ENCODE results near the gene PPM1G.
"Not testable (repeated sequence)": the region's sequence is repeated elsewhere in the genome, so short reads cannot be mapped to it uniquely, and the experiment has no call there.

Gene PPM1G

GRCh38 chr2:27409321-27410073, at the start of gene PPM1G:
Gene PPM1G, minus strand, starts transcription at chr2:27409591. Its CDS starts 169 bp downstream, at chr2:27409422.
- peak; percentile 50 for FAIRE-seq

DNA sequence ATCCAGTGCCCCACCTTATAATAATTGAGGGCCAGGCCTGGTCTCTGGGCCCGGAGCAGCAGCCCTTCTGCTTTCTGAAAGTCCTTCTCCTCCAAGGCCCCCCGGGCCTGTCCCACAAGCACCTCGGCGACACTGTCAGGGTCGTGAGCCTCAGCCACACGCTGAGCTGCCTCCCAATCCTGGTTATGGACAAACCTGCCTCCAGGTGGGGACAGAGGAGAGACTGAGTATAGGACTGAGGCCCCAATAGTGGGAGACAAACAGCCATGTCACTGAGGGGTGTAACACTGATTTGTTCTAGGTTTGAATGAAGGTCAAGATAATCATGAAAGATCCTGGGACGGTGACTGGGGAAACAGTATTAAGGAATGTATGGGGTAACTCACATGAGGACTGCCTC, 44.6 kb upstream of the PPM1G start:
- no peak for FAIRE-seq

- no peak for FAIRE-seq
Measured at GRCh38 chr2:27451095-27451494, 41.7 kb upstream of the PPM1G start.

- no peak for FAIRE-seq
Measured at GRCh38 chr2:27448381-27448780, 39.0 kb upstream of the PPM1G start.

DNA sequence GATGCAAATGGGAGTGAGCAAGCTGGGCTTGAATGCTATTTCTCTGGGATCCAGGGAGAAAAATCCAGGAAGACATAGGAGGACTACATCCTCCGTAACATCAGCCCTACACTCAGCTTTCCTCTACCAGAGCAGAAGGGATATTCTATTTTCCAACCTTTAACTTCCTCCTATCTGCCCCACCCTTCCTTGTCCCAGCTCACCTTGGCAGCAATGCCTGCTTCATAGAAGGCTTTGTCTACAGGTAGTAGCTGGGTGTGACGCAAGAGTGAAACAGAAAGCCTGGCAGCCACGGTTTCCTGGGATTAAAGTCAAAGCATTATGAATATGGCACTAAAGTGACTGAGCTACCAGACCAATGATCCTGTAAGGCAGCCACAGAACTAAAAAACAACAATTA, 36.7 kb upstream of the PPM1G start:
- FAIRE-seq, result no peak

DNA sequence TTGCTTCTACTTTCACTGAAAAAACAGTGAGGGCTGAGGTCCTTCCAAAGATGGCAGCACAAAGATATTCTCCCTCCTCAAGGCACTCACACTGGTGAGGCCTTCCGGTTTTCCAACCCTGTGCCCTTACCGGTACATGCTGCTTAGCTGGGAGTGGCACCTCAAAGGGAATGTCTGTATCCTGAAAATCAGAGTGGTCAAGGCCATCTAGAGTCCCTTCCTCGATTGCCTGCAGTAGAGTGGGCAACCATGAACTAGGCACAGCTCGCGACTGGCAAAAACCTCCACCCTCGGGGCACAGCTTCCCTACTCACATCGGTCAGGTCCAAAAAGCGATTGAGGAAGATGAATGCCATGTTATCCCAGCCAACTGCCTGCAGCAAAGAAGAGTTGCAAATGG, 36.2 kb upstream of the PPM1G start:
- FAIRE-seq, result no peak

GRCh38 chr2:27445155-27445554, 35.8 kb upstream of the PPM1G start:
- no peak for FAIRE-seq

DNA sequence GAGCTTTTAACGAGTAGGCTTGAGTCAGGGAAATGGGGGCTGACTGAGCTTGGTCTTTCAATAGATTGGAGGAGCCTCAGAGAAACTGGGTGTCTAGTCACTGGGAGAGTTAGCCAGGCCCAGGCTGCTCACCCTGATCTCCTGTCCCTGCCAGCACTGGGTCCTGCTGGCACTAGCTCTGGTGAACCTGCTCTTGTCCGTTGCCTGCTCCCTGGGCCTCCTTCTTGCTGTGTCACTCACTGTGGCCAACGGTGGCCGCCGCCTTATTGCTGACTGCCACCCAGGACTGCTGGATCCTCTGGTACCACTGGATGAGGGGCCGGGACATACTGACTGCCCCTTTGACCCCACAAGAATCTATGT, 33.5 kb upstream of the PPM1G start:
- FAIRE-seq, result no peak

DNA sequence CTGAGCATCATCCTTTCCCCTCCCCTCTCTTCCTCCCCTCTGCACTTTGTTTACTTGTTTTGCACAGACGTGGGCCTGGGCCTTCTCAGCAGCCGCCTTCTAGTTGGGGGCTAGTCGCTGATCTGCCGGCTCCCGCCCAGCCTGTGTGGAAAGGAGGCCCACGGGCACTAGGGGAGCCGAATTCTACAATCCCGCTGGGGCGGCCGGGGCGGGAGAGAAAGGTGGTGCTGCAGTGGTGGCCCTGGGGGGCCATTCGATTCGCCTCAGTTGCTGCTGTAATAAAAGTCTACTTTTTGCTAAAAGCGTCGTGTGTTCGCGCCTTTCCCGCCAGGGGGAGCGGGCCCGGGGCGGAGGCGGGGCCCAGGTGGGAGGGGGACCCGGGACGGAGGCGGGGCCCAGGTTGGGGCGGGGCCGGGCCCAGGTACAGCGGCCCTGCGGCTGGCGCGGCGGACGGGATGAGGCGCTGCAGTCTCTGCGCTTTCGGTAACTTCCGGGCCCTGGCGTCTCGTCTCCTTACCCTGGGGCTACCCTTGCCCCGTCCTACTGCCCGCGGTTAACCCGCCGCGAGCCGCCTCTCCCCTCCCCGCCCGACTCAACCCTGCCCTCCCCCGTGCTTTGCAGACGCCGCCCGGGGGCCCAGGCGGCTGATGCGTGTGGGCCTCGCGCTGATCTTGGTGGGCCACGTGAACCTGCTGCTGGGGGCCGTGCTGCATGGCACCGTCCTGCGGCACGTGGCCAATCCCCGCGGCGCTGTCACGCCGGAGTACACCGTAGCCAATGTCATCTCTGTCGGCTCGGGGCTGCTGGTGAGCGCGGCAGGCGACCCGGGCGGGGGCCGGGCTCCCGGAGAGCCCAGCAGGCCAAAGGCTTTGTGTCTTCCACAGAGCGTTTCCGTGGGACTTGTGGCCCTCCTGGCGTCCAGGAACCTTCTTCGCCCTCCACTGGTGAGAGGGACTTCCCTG, 32.8 kb upstream of the PPM1G start, which contains the start of gene KRTCAP3:
TSS of gene KRTCAP3 (plus strand) at position 424 of the 962 bp plus-strand sequence. CDS start at position 456, 32 bp downstream.
- no peak for FAIRE-seq

GRCh38 chr2:27441226-27441926, 32.0 kb upstream of the PPM1G start:
- no peak for FAIRE-seq

DNA sequence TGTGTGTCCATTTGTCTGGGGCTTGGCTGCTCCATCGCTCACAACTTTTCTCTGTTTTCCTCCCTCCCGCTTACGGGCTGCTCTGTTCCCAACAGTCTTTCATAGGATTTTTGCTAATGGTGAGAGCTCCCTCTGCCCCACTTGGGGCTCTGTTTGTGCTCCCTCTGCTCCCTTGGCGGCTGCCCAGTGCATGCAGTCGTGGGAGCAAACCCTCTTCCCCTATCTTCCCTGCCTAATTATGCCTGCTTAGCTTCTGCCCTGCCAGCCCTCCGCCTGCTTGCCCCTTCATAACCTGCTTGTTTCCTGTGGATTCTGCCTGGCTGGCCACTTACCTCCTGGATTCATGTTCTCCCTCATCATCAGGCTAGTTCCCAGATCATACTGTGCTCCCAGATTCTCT, 26.2 kb upstream of the PPM1G start:
- no peak for FAIRE-seq

DNA sequence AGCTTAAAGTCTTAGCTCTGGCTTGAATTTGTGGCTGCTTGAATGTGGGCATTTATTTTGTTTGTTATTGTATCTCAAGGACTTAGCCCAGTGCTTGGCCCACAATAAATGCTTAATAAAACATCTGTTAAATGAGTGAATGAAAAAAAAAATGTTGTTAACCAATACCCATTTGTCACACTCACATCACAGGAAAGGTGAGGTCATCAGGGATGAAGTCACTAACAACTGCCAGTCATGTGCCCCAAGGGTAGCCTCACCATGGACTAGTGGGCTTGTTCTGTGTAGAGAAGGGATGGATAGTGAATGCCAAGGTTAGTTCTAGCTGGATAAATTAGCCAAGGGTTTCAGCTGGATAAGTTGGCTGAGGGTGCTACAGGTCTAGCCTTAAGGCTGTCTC, 22.0 kb upstream of the PPM1G start:
- no peak for FAIRE-seq

DNA sequence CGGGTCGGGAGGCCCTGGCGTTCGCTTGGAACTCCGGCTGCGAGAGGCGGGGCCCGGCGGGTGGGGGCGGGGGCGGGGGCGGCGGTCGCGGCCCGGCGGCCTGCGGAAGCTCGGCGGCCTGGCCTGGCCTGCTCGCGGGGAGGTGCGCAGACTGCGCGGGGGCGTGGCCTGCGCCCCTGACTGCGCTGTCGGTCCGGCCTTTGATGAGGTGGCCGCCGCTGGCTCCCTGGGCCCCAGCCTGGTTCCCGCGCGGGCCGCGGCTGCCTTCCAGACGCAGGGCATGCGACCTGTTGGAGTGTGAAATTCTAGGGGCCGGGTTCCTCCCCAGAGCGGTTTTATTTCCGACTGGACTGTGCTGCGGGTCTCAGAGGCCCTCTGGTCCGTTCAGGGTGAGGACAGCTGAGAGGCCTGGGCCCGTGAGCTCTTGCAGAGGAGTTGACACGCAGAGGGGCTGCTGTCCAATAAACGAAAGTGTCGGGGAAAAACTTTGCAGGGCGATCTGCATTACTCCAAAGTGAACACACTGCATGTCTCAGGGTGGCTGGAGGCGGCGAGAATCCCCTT, 19.7 kb upstream of the PPM1G start:
- FAIRE-seq, result no peak

DNA sequence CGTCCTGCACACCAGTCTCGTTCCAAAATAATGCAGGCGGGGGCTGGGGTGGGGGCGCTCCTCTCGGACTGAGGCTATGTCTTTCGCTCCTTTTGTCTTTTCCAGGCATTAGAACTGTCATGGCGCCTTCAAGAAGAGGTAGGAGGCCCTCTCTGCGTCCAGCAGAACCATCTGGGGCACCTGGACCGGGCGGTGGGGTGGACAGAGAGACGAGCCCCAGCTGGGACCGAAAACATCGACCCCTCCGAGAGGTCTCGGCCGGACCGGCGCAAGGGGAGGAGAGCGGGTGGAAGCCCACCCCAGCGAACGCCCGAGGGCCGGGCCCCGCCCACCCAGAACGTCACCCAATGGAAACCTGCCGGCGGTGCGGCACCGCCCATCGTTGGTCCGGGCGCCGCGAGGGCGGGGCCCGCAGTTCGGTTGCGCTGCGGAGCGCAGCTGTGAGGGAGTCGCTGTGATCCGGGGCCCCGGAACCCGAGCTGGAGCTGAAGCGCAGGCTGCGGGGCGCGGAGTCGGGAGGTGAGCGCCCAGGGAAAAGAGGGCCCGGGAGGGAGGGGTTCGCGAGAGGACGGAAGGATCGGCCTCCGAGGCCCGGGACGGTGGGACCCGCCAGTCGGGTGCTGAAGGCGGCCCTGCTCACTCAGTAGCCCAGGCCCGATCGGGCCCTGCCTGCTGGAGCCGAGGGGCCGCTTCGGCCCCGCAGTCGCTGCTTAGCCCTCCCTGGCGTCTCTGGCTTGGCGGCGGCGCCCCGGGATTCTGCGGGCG, 19.0 kb upstream of the PPM1G start, which contains the start of gene NRBP1:
TSS of gene NRBP1 (plus strand) at position 419 of the 765 bp plus-strand sequence. CDS start 4,643 bp downstream, outside the sequence.
- FAIRE-seq, result no peak

GRCh38 chr2:27427863-27428212, 18.4 kb upstream of the PPM1G start:
- no peak for FAIRE-seq

- not testable (repeated sequence) for FAIRE-seq
Measured at GRCh38 chr2:27425039-27425438, 15.6 kb upstream of the PPM1G start.

DNA sequence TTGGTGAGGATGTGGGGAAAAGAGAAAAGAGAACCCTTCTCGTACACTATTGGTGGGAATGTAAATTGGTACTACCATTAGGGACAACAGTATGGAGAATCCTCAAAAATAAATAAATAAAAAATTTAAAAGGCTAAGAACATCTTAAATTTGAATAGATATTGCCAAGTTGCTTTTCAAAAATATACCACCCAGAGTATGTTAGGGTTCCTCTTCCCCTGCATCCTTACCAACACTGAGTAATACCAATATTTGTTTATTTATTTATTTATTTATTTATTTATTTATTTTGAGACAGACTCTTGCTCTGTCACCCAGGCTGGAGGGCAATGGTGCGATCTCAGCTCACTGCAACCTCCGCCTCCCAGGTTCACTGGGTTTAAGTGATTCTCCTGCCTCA, 13.6 kb upstream of the PPM1G start:
- no peak for FAIRE-seq

- FAIRE-seq, result no peak
Measured at GRCh38 chr2:27421660-27422250, 12.4 kb upstream of the PPM1G start.

GRCh38 chr2:27420996-27421395, 11.6 kb upstream of the PPM1G start:
- no peak for FAIRE-seq

DNA sequence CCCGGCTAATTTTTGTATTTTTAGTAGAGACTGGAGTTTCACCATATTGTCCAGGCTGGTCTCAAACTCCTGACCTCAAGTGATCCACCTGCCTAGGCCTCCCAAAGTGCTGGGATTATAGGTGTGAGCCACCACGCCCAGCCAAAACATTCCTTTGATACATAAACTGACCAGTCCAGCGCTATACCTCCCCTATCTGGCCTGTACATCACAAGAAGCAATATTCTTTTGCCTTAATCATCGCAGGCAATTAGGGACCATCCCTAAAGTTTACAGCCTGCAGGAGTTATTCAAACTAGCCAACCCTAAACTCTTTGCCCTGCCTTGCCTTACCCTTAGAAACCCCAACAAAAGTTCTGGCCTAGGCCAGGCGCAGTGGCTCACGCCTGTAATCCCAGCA, 6.8 kb upstream of the PPM1G start:
- FAIRE-seq, result no peak

GRCh38 chr2:27412419-27413152, 3.2 kb upstream of the PPM1G start:
- no peak for FAIRE-seq

Measured in G401.6 (cell line).